DND-41 (cell line): ENCODE data around the gene SND1.

Source experiments
- ATAC-seq: fragments of 200-7000 bp; cut with Tn5 transposase; 3 replicates; pipeline ENCODE4 v1.9.1; 2021; ENCODE audit warnings: low read depth; ENCODE audit not compliant: insufficient read depth
- DNase-seq: peaks from one replicate; pipeline ENCODE4 v3.0.0-alpha.2; 2020
- H2AFZ ChIP-seq: 2 replicates; pipeline ENCODE4 v1.6.0; 2012; ENCODE audit warnings: low read depth, low read length
- H3K27ac ChIP-seq: 2 replicates; pipeline ENCODE4 v1.5.1; 2012; ENCODE audit warnings: low read length, inconsistent platforms
- H3K27me3 ChIP-seq: fragments of 200-600 bp; sonication (generic); 2 replicates; pipeline ENCODE4 v1.6.0; 2012; ENCODE audit warnings: low read length, mild to moderate bottlenecking, inconsistent platforms; ENCODE audit not compliant: insufficient read depth, poor library complexity
- H3K36me3 ChIP-seq: 2 replicates; pipeline ENCODE4 v1.5.1; 2012; ENCODE audit warnings: low read length, inconsistent platforms; ENCODE audit not compliant: insufficient read depth
- H3K4me1 ChIP-seq: 2 replicates; pipeline ENCODE4 v1.5.1; 2012; ENCODE audit warnings: mild to moderate bottlenecking, low read length; ENCODE audit not compliant: insufficient read depth
- H3K4me2 ChIP-seq: 2 replicates; pipeline ENCODE4 v1.6.0; 2012; ENCODE audit warnings: mild to moderate bottlenecking, moderate library complexity, low read length, inconsistent platforms; ENCODE audit not compliant: insufficient read depth
- H3K4me3 ChIP-seq, 2 experiments: fragments of 200-600 bp in 1 of 2; shearing (Covaris generic) in 1 of 2; 2 replicates each; pipeline ENCODE4 v1.5.1; 2012 to 2016; ENCODE audit warnings: inconsistent platforms in 2 of 2, low read length in 2 of 2, mild to moderate bottlenecking in 2 of 2, low read depth in 1 of 2, moderate library complexity in 1 of 2
- H3K79me2 ChIP-seq: 2 replicates; pipeline ENCODE4 v1.6.0; 2012; ENCODE audit warnings: low read length, inconsistent platforms; ENCODE audit not compliant: insufficient read depth
- H3K9ac ChIP-seq: 2 replicates; pipeline ENCODE4 v1.6.0; 2012; ENCODE audit warnings: low read depth, mild to moderate bottlenecking, inconsistent platforms, low read length, moderate library complexity
- H3K9me3 ChIP-seq: 2 replicates; pipeline ENCODE4 v1.5.1; 2012; ENCODE audit warnings: low read length, moderate library complexity, mild to moderate bottlenecking, inconsistent platforms; ENCODE audit not compliant: insufficient read depth, severe bottlenecking
- H4K20me1 ChIP-seq: 2 replicates; pipeline ENCODE4 v1.6.0; 2012; ENCODE audit warnings: low read length; ENCODE audit not compliant: insufficient read depth
- EZH2 ChIP-seq: IDR thresholded peaks from 3 replicates; pipeline ENCODE4 v1.6.1; 2012; ENCODE audit warnings: borderline replicate concordance, low read depth, mild to moderate bottlenecking, moderate library complexity, low read length, inconsistent platforms; ENCODE audit not compliant: severe bottlenecking
- TF ChIP-seq, protein P1 (sequence below): IDR thresholded peaks from 2 replicates; pipeline ENCODE4 v1.5.1; 2012; ENCODE audit warnings: borderline replicate concordance, low read length, moderate library complexity, mild to moderate bottlenecking; ENCODE audit not compliant: poor library complexity, severe bottlenecking; ENCODE audit errors: extremely low read depth

SND1 gene

DNA sequence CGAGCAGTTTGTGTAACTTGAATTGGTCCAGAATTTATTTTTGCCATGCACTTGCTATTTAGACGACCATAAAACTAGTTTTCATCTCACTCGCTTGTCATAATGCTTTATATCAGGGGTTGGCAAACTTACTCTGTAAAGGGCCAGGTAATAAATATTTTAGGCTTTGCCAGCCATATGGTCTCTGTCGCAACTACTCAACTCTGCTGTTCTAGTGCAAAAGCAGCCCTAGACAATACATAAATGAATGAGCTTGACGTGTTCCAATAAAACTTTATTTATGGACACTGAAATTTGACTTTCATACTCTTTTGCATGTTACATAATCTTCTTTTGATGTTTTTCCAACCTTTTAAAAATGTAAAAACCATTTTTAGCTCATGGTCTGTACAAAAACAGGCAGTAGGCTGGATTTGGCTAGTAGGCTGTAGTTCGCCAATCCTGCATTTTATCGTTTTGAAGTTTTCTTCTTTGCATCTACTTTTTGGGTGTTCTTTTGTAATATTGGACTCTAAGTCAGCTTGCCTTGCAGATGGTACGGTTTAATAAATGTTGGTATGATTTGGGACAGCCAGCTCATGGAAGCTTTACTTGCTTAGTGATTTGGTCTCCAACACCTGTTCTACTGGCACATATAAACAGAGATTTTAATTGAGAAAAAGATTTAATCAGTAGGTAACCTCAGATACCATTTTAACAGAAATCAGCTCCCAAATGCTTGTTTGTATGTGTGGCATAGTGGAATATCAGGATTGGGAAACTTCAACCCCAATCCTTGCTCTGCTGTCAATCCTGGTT lies 25.6 kb downstream of the SND1 start:
- no peak for DNase-seq
- no peak for ATAC-seq
- Histone ChIP-seq H3K4me2 (no peak overlapping the region), H3K4me3 (no peak overlapping the region), H4K20me1 (peaks cover 17% of the 10 kb centered on the region; the same call in 1 of the 2 replicates), H3K9me3 (peaks cover 14% of the 10 kb centered on the region), H3K79me2 (peaks cover 83% of the 10 kb centered on the region), H3K27me3 (no peaks in the 10 kb centered on the region), H3K9ac (no peak overlapping the region), H3K36me3 (peaks cover 40% of the 10 kb centered on the region), H3K27ac (no peak overlapping the region), H2AFZ (no peak overlapping the region), H3K4me1 (no peaks in the 10 kb centered on the region)
- TF ChIP-seq EZH2: no peak
- TF ChIP-seq, protein P1, sequence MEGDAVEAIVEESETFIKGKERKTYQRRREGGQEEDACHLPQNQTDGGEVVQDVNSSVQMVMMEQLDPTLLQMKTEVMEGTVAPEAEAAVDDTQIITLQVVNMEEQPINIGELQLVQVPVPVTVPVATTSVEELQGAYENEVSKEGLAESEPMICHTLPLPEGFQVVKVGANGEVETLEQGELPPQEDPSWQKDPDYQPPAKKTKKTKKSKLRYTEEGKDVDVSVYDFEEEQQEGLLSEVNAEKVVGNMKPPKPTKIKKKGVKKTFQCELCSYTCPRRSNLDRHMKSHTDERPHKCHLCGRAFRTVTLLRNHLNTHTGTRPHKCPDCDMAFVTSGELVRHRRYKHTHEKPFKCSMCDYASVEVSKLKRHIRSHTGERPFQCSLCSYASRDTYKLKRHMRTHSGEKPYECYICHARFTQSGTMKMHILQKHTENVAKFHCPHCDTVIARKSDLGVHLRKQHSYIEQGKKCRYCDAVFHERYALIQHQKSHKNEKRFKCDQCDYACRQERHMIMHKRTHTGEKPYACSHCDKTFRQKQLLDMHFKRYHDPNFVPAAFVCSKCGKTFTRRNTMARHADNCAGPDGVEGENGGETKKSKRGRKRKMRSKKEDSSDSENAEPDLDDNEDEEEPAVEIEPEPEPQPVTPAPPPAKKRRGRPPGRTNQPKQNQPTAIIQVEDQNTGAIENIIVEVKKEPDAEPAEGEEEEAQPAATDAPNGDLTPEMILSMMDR: no peak

DNA sequence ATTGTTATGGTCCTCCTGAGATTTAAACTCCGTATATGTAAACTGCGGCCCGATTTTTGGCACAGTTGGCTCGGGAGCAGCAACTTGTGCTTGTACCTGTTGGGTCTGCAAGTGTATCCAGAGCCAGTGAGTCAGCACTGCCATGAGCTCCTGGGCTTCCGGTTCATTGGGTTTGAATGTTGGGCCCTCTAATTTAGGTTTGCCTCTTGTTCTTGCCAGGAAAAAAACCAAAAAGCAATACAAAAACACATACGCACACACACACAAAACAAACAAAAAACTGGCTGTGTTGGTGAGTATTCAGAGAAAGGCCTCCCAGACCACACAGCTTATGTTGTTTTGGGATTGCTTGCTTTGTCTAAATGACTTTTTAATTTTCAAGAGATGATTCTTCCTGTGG lies 26.3 kb downstream of the SND1 start:
- Histone ChIP-seq H2AFZ (no peak overlapping the region), H3K79me2 (peaks cover 86% of the 10 kb centered on the region), H3K4me1 (no peaks in the 10 kb centered on the region), H3K27me3 (no peaks in the 10 kb centered on the region), H3K9me3 (peaks cover 14% of the 10 kb centered on the region), H3K36me3 (peaks cover 40% of the 10 kb centered on the region), H3K4me3 (no peak overlapping the region), H3K9ac (no peak overlapping the region), H4K20me1 (peaks cover 22% of the 10 kb centered on the region), H3K4me2 (no peak overlapping the region), H3K27ac (no peak overlapping the region)
- DNase-seq: no peak
- no peak for ATAC-seq
- TF ChIP-seq, protein P1: no peak

DNA sequence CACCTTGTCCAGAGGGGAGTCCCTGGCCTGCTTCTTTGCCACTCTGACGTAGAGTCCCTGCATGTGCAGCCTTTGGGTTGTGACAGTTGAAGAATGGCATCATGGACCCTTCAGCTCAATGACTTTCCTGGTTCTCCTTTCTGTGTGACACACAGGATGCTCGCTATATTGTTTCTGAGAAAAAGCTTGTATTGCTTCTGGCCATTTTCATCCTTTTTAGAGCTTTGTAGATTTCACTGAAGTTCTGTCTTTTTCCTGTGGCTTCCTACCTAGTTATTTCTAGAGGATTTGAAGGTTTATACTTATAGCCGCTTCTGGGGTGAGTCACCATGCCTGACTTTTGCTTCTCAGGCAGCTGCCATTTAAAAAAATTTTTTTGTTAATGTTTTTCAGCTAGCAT lies 27.0 kb downstream of the SND1 start:
- peaks cover 86% of the 10 kb centered on the region for H3K79me2 ChIP-seq
- H3K9ac ChIP-seq: no peak overlapping the region
- H3K9me3 ChIP-seq: peaks cover 14% of the 10 kb centered on the region
- peaks cover 25% of the 10 kb centered on the region for H4K20me1 ChIP-seq
- H3K4me3 ChIP-seq: no peak overlapping the region
- H3K4me2 ChIP-seq: no peak overlapping the region
- no peak overlapping the region for H2AFZ ChIP-seq
- TF ChIP-seq, protein P1: no peak
- TF ChIP-seq EZH2: no peak
- H3K27ac ChIP-seq: no peak overlapping the region
- no peaks in the 10 kb centered on the region for H3K4me1 ChIP-seq
- H3K36me3 ChIP-seq: peaks cover 40% of the 10 kb centered on the region
- no peak for ATAC-seq
- DNase-seq: no peak
- no peaks in the 10 kb centered on the region for H3K27me3 ChIP-seq

DNA sequence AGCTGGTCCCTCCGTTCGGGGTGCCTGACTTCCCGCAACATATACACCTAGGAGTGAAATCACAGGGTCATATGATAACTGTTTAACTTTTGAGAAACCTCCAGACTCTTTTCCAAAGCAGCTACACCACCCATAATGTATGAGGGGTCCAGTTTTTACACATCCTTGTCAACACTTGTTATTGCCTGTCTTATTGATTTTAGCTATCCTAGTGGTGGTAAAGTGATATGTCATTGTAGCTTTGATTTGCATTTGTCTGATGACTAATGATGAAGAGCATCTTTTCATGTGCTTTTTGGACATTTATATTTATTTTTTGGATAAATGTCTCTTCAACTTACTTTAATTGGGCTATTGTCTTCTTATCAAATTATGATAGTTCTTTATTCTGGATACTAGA lies 29.0 kb downstream of the SND1 start:
- Histone ChIP-seq H3K9me3 (peaks cover 13% of the 10 kb centered on the region), H3K27me3 (no peaks in the 10 kb centered on the region), H3K9ac (no peak overlapping the region), H4K20me1 (peaks cover 35% of the 10 kb centered on the region), H3K27ac (no peak overlapping the region), H3K79me2 (peaks cover 85% of the 10 kb centered on the region), H3K36me3 (peaks cover 32% of the 10 kb centered on the region), H2AFZ (no peak overlapping the region), H3K4me2 (no peak overlapping the region), H3K4me1 (no peaks in the 10 kb centered on the region), H3K4me3 (no peak overlapping the region)
- TF ChIP-seq EZH2: no peak
- no peak for ATAC-seq
- no peak for DNase-seq
